CD8-positive, alpha-beta memory T cell (primary cell): ENCODE results near the gene EPB41L4A. TPM values are rescaled to one million over a fixed set of nuclear protein-coding genes. Genes with fewer than 3 reads are reported as not detected.
A peak's percentile ranks its signal among the peaks of the same experiment; 100 is the strongest.

Experiments used
- CTCF ChIA-PET: fragments of 350-600 bp; sonication (Branson Sonifier 250); formaldehyde crosslinking; loops from one replicate; lab custom pipeline; 2021; ENCODE audit warnings: antibody characterized with exemption; lab: Charles Lee
- POLR2A ChIA-PET: fragments of 350-600 bp; sonication (Branson Sonifier 250); formaldehyde crosslinking; loops from one replicate; lab custom pipeline; 2021; ENCODE audit warnings: antibody characterized with exemption; lab: Charles Lee
- DNase-seq, 5 donors: peaks; one replicate each; pipeline versions ENCODE4 v3.0.0 to v3.0.0-alpha.2; 2020 to 2022; ENCODE audit warnings: mixed read lengths in 1 of 5
- H3K27ac ChIP-seq: one replicate; pipeline ENCODE4 v1.7.0; 2013; ENCODE audit warnings: low read depth, mild to moderate bottlenecking, low read length, moderate library complexity
- H3K27me3 ChIP-seq: 2 replicates; pipeline ENCODE4 v1.7.0; 2013; ENCODE audit warnings: low read length, mild to moderate bottlenecking; ENCODE audit not compliant: insufficient read depth, poor library complexity, severe bottlenecking
- H3K36me3 ChIP-seq: 2 replicates; pipeline ENCODE4 v1.7.0; 2013; ENCODE audit warnings: mild to moderate bottlenecking, low read length, moderate library complexity; ENCODE audit not compliant: insufficient read depth
- H3K4me1 ChIP-seq: 2 replicates; pipeline ENCODE4 v1.7.0; 2013; ENCODE audit warnings: mild to moderate bottlenecking, low read length, moderate library complexity; ENCODE audit not compliant: insufficient read depth
- H3K4me3 ChIP-seq: 2 replicates; pipeline ENCODE4 v1.7.0; 2013; ENCODE audit warnings: mild to moderate bottlenecking, low read length
- H3K9me3 ChIP-seq: 2 replicates; pipeline ENCODE4 v1.7.0; 2013; ENCODE audit warnings: mild to moderate bottlenecking, low read length
- H3K27ac Mint-ChIP-seq, 8 donors: one replicate each; pipeline ENCODE4 v1.8.0; 2020 to 2021; ENCODE audit warnings: mixed read lengths in 8 of 8, mild to moderate bottlenecking in 6 of 8, inconsistent platforms in 3 of 8, moderate library complexity in 3 of 8
- H3K27me3 Mint-ChIP-seq, 2 donors: one replicate each; pipeline ENCODE4 v1.8.0; 2020 to 2021; ENCODE audit warnings: mixed read lengths in 2 of 2, mild to moderate bottlenecking in 1 of 2, moderate library complexity in 1 of 2
- H3K36me3 Mint-ChIP-seq, 3 donors: one replicate each; pipeline ENCODE4 v1.8.0; 2020 to 2021; ENCODE audit warnings: mixed read lengths in 3 of 3, inconsistent platforms in 1 of 3, mild to moderate bottlenecking in 1 of 3
- H3K4me1 Mint-ChIP-seq, 3 donors: one replicate each; pipeline ENCODE4 v1.8.0; 2020 to 2021; ENCODE audit warnings: mixed read lengths in 3 of 3, inconsistent platforms in 1 of 3, mild to moderate bottlenecking in 1 of 3
- H3K4me3 Mint-ChIP-seq, 7 donors: one replicate each; pipeline ENCODE4 v1.8.0; 2020 to 2021; ENCODE audit warnings: mixed read lengths in 7 of 7, mild to moderate bottlenecking in 6 of 7, moderate library complexity in 4 of 7, inconsistent platforms in 2 of 7
- H3K9me3 Mint-ChIP-seq, 5 donors: one replicate each; pipeline ENCODE4 v1.8.0; 2020 to 2022; ENCODE audit warnings: mixed read lengths in 5 of 5, mild to moderate bottlenecking in 3 of 5, moderate library complexity in 2 of 5, inconsistent platforms in 1 of 5
- polyA plus RNA-seq: library from polyadenylated mRNA; unstranded; fragments of 300-500 nt; fragmentation: Illumina TruSeq; gene quantifications from one replicate; pipeline ENCODE4 v1.2.3, GENCODE V29; 2021
- total RNA-seq, 2 experiments: library from RNA; stranded (reverse); gene quantifications; one replicate each; pipeline ENCODE4 v1.2.3, GENCODE V29; 2021

The EPB41L4A gene
- total and polyA plus RNA-seq, 3 experiments from 2014 or later, result 0.04 to 0.45 (median 0.31) TPM

- H3K4me1 ChIP-seq, result no peaks in the 10 kb centered on the region
- no peak for DNase-seq
- no peak overlapping the region for H3K27ac ChIP-seq
- Mint-ChIP-seq H3K4me1 (peaks cover 0 to 9% (median 7%) of the 10 kb centered on the region in 3 donors), H3K4me3 (no peak overlapping the region), H3K27ac (no peak overlapping the region), H3K9me3 (no peaks in the 10 kb centered on the region), H3K27me3 (peaks cover 1 to 4% of the 10 kb centered on the region in 2 donors), H3K36me3 (no peaks in the 10 kb centered on the region)
- no peaks in the 10 kb centered on the region for H3K27me3 ChIP-seq
- no peaks in the 10 kb centered on the region for H3K36me3 ChIP-seq
- CTCF ChIA-PET, result no interaction called here
- no peaks in the 10 kb centered on the region for H3K9me3 ChIP-seq
- POLR2A ChIA-PET, result no interaction called here
- no peak overlapping the region for H3K4me3 ChIP-seq
Observed at GRCh38 chr5:112331892-112332291, 87.2 kb downstream of the EPB41L4A start.

GRCh38 chr5:112329419-112330090 is 89.5 kb downstream of the EPB41L4A start:
- ChIA-PET POLR2A (no interaction called here), CTCF (no interaction called here)
- no peaks in the 10 kb centered on the region for H3K36me3 ChIP-seq
- H3K27me3 ChIP-seq, result no peaks in the 10 kb centered on the region
- Mint-ChIP-seq H3K4me1 (peaks cover 0 to 9% (median 7%) of the 10 kb centered on the region in 3 donors), H3K27me3 (peaks cover 0 to 1% of the 10 kb centered on the region in 2 donors), H3K9me3 (no peaks in the 10 kb centered on the region), H3K4me3 (peak overlapping the region in 1 of 7 donors; percentile 0), H3K27ac (peak overlapping the region in 1 of 8 donors; percentile 0), H3K36me3 (no peaks in the 10 kb centered on the region)
- H3K9me3 ChIP-seq, result no peaks in the 10 kb centered on the region
- H3K27ac ChIP-seq, result no peak overlapping the region
- H3K4me3 ChIP-seq, result no peak overlapping the region
- H3K4me1 ChIP-seq, result no peaks in the 10 kb centered on the region
- no peak for DNase-seq

GRCh38 chr5:112323166-112323565 is 95.9 kb downstream of the EPB41L4A start:
- ChIA-PET POLR2A (no interaction called here), CTCF (no interaction called here)
- Histone ChIP-seq H3K4me3 (no peak overlapping the region), H3K4me1 (no peaks in the 10 kb centered on the region), H3K9me3 (no peaks in the 10 kb centered on the region), H3K36me3 (no peaks in the 10 kb centered on the region), H3K27me3 (no peaks in the 10 kb centered on the region), H3K27ac (no peak overlapping the region)
- no peak for DNase-seq
- H3K9me3 Mint-ChIP-seq, result peaks cover 0 to 2% (median 0%) of the 10 kb centered on the region in 5 donors
- H3K36me3 Mint-ChIP-seq, result no peaks in the 10 kb centered on the region
- no peak overlapping the region for H3K27ac Mint-ChIP-seq
- peaks cover 8 to 21% of the 10 kb centered on the region in 2 donors for H3K27me3 Mint-ChIP-seq
- H3K4me3 Mint-ChIP-seq, result no peak overlapping the region
- no peaks in the 10 kb centered on the region for H3K4me1 Mint-ChIP-seq

- Mint-ChIP-seq H3K4me1 (no peaks in the 10 kb centered on the region), H3K4me3 (no peak overlapping the region), H3K27me3 (peaks cover 11 to 21% of the 10 kb centered on the region in 2 donors), H3K36me3 (no peaks in the 10 kb centered on the region), H3K9me3 (peaks cover 0 to 2% (median 0%) of the 10 kb centered on the region in 5 donors), H3K27ac (no peak overlapping the region)
- ChIA-PET POLR2A (no interaction called here), CTCF (no interaction called here)
- no peak overlapping the region for H3K4me3 ChIP-seq
- no peaks in the 10 kb centered on the region for H3K9me3 ChIP-seq
- no peak overlapping the region for H3K27ac ChIP-seq
- no peak for DNase-seq
- no peaks in the 10 kb centered on the region for H3K36me3 ChIP-seq
- no peaks in the 10 kb centered on the region for H3K27me3 ChIP-seq
- H3K4me1 ChIP-seq, result no peaks in the 10 kb centered on the region
Observed at GRCh38 chr5:112320408-112320807, 98.7 kb downstream of the EPB41L4A start.

- Mint-ChIP-seq H3K27me3 (peaks cover 11 to 21% of the 10 kb centered on the region in 2 donors), H3K36me3 (no peaks in the 10 kb centered on the region), H3K27ac (no peak overlapping the region), H3K4me3 (no peak overlapping the region), H3K4me1 (no peaks in the 10 kb centered on the region), H3K9me3 (peaks cover 0 to 2% (median 0%) of the 10 kb centered on the region in 5 donors)
- Histone ChIP-seq H3K27me3 (no peaks in the 10 kb centered on the region), H3K9me3 (no peaks in the 10 kb centered on the region), H3K4me1 (no peaks in the 10 kb centered on the region), H3K36me3 (no peaks in the 10 kb centered on the region), H3K4me3 (no peak overlapping the region), H3K27ac (no peak overlapping the region)
- ChIA-PET POLR2A (no interaction called here), CTCF (no interaction called here)
- no peak for DNase-seq
Observed at GRCh38 chr5:112318346-112318745, 100.7 kb downstream of the EPB41L4A start.

GRCh38 chr5:112317866-112318265 is 101.2 kb downstream of the EPB41L4A start:
- Histone ChIP-seq H3K27ac (no peak overlapping the region), H3K27me3 (no peaks in the 10 kb centered on the region), H3K9me3 (no peaks in the 10 kb centered on the region), H3K36me3 (no peaks in the 10 kb centered on the region), H3K4me1 (no peaks in the 10 kb centered on the region), H3K4me3 (no peak overlapping the region)
- Mint-ChIP-seq H3K4me1 (no peaks in the 10 kb centered on the region), H3K27ac (no peak overlapping the region), H3K27me3 (peaks cover 11 to 23% of the 10 kb centered on the region in 2 donors), H3K36me3 (no peaks in the 10 kb centered on the region), H3K9me3 (peaks cover 0 to 2% (median 0%) of the 10 kb centered on the region in 5 donors), H3K4me3 (no peak overlapping the region)
- ChIA-PET CTCF (no interaction called here), POLR2A (no interaction called here)
- DNase-seq, result no peak

GRCh38 chr5:112316731-112317130 is 102.3 kb downstream of the EPB41L4A start:
- Histone ChIP-seq H3K27ac (no peak overlapping the region), H3K36me3 (no peaks in the 10 kb centered on the region), H3K27me3 (no peaks in the 10 kb centered on the region), H3K4me1 (no peaks in the 10 kb centered on the region), H3K9me3 (no peaks in the 10 kb centered on the region), H3K4me3 (no peak overlapping the region)
- no peak for DNase-seq
- peaks cover 8 to 28% of the 10 kb centered on the region in 2 donors for H3K27me3 Mint-ChIP-seq
- H3K36me3 Mint-ChIP-seq, result no peaks in the 10 kb centered on the region
- ChIA-PET CTCF (no interaction called here), POLR2A (no interaction called here)
- peaks cover 0 to 4% (median 0%) of the 10 kb centered on the region in 5 donors for H3K9me3 Mint-ChIP-seq
- H3K4me1 Mint-ChIP-seq, result no peaks in the 10 kb centered on the region
- H3K27ac Mint-ChIP-seq, result no peak overlapping the region
- no peak overlapping the region for H3K4me3 Mint-ChIP-seq

- Histone ChIP-seq H3K4me3 (no peak overlapping the region), H3K27ac (no peak overlapping the region), H3K9me3 (no peaks in the 10 kb centered on the region), H3K36me3 (no peaks in the 10 kb centered on the region), H3K27me3 (no peaks in the 10 kb centered on the region), H3K4me1 (no peaks in the 10 kb centered on the region)
- H3K27me3 Mint-ChIP-seq, result peaks cover 8 to 27% of the 10 kb centered on the region in 2 donors
- POLR2A ChIA-PET, result no interaction called here
- no peak overlapping the region for H3K27ac Mint-ChIP-seq
- no peaks in the 10 kb centered on the region for H3K4me1 Mint-ChIP-seq
- H3K9me3 Mint-ChIP-seq, result peaks cover 0 to 4% (median 0%) of the 10 kb centered on the region in 5 donors
- no peak overlapping the region for H3K4me3 Mint-ChIP-seq
- DNase-seq, result no peak
- CTCF ChIA-PET, result no interaction called here
- no peaks in the 10 kb centered on the region for H3K36me3 Mint-ChIP-seq
Observed at GRCh38 chr5:112316006-112316405, 103.1 kb downstream of the EPB41L4A start.
